HEK293 (cell line): ENCODE measurements around the gene SVOP.

Source experiments
- CTCF ChIP-seq: fragments of 450-650 bp; formaldehyde crosslinking; IDR thresholded peaks from 2 replicates; pipeline ENCODE4 v1.5.1; 2016; ENCODE audit warnings: missing biosample characterization, missing genetic modification characterization
- ZNF311 ChIP-seq: fragments of 450-650 bp; formaldehyde crosslinking; IDR thresholded peaks from 2 replicates; pipeline ENCODE4 v1.5.1; 2017; ENCODE audit warnings: missing biosample characterization, missing genetic modification characterization, borderline replicate concordance

- no peak for TF ChIP-seq CTCF (tag by site-specific recombination)
- no peak for TF ChIP-seq ZNF311 (tag by site-specific recombination)
Measured at GRCh38 chr12:108915632-108916133, 105.2 kb downstream of the SVOP start.
